GM12878 (cell line): ENCODE results near the gene TBKBP1. TPM values are rescaled to one million over a fixed set of nuclear protein-coding genes. Genes with fewer than 3 reads are reported as not detected.

Experiments used
- ATAC-seq: fragments of 200-7000 bp; cut with Tn5 transposase; 3 replicates; pipeline ENCODE4 v1.9.1; 2020; ENCODE audit warnings: mild to moderate bottlenecking, moderate library complexity
- BruUV-seq: library from RNA; stranded (reverse); fragments of 400-500 nt; replicated peaks from 2 replicates; lab custom pipeline; 2021; lab: Mats Ljungman, UMichigan
- CTCF ChIA-PET: fragments of 300-600 bp; sonication (Branson Sonifier 250); formaldehyde crosslinking; extraction: SDS; loops from one replicate; lab custom pipeline; 2021; ENCODE audit warnings: inconsistent platforms; lab: Yijun Ruan, JAX
- POLR2A ChIA-PET: fragments of 350-600 bp; formaldehyde crosslinking; extraction: SDS; loops from one replicate; lab custom pipeline; 2021; ENCODE audit warnings: inconsistent platforms; lab: Charles Lee
- RAD21 ChIA-PET: fragments of 300-600 bp; sonication (Branson Sonifier 250); formaldehyde crosslinking; loops from one replicate; lab custom pipeline; 2023; ENCODE audit warnings: antibody characterized with exemption; ENCODE audit not compliant: unreplicated experiment; lab: Charles Lee
- SMC1A ChIA-PET: fragments of 300-600 bp; sonication (Branson Sonifier 250); formaldehyde crosslinking; loops from one replicate; lab custom pipeline; 2023; ENCODE audit not compliant: unreplicated experiment, uncharacterized antibody; lab: Charles Lee
- DNase-seq: peaks from one replicate; pipeline ENCODE4 v3.0.0-alpha.2; 2011; ENCODE audit warnings: low read depth, low spot score
- FAIRE-seq: peaks from 3 replicates; lab custom pipeline; 2011; peaks lifted over from hg19 to GRCh38; lab: Jason Lieb, UNC
- H2AFZ ChIP-seq: 2 replicates; pipeline ENCODE4 v1.6.0; 2011; ENCODE audit warnings: low read depth, low read length, control low read depth; ENCODE audit not compliant: control insufficient read depth
- H3K27ac ChIP-seq: 2 replicates; pipeline ENCODE4 v1.5.1; 2011; ENCODE audit warnings: control low read depth; ENCODE audit not compliant: control insufficient read depth, insufficient read depth
- H3K27me3 ChIP-seq, 2 experiments: replicated peaks in 1 of 2; 2 replicates each; pipeline versions ENCODE4 v1.6.0 to v1.6.1; 2011; ENCODE audit warnings: low read length in 1 of 2; ENCODE audit not compliant: control insufficient read depth in 2 of 2, insufficient read depth in 2 of 2
- H3K36me3 ChIP-seq, 2 experiments: 2 replicates each; pipeline ENCODE4 v1.5.1; 2011; ENCODE audit warnings: low read length in 1 of 2; ENCODE audit not compliant: control insufficient read depth in 2 of 2, insufficient read depth in 2 of 2
- H3K4me1 ChIP-seq: 2 replicates; pipeline ENCODE4 v1.6.1; 2011; ENCODE audit warnings: mild to moderate bottlenecking, low read length, moderate library complexity, mixed read lengths; ENCODE audit not compliant: control insufficient read depth, insufficient read depth
- H3K4me2 ChIP-seq: 2 replicates; pipeline ENCODE4 v1.6.0; 2011; ENCODE audit warnings: control low read depth; ENCODE audit not compliant: control insufficient read depth, insufficient read depth
- H3K4me3 ChIP-seq: fragments of 200-600 bp; sonication (generic); 2 replicates; pipeline ENCODE4 v1.5.1; 2016
- H3K79me2 ChIP-seq: 2 replicates; pipeline ENCODE4 v1.6.0; 2011; ENCODE audit warnings: low read length; ENCODE audit not compliant: control insufficient read depth, insufficient read depth
- H3K9ac ChIP-seq: 2 replicates; pipeline ENCODE4 v1.8.0; 2011; ENCODE audit warnings: low read length, control low read depth, mixed read lengths; ENCODE audit not compliant: control insufficient read depth, insufficient read depth
- H3K9me3 ChIP-seq: replicated peaks from 3 replicates; pipeline ENCODE4 v1.5.1; 2011; ENCODE audit warnings: mild to moderate bottlenecking, low read length; ENCODE audit not compliant: control insufficient read depth, insufficient read depth
- H4K20me1 ChIP-seq: 2 replicates; pipeline ENCODE4 v1.6.0; 2011; ENCODE audit not compliant: control insufficient read depth, insufficient read depth
- DPF2 ChIP-seq: fragments of 450-650 bp; IDR thresholded peaks from 2 replicates; pipeline ENCODE4 v1.6.1; 2017; ENCODE audit warnings: mild to moderate bottlenecking
- IKZF1 ChIP-seq: fragments of 450-650 bp; conservative IDR thresholded peaks from 2 replicates; pipeline ENCODE4 v1.6.1; 2017; ENCODE audit warnings: antibody characterized with exemption, mild to moderate bottlenecking
- SPI1 ChIP-seq: IDR thresholded peaks from 2 replicates; pipeline ENCODE4 v1.6.1; 2011; ENCODE audit warnings: low read depth, mild to moderate bottlenecking, low read length, moderate library complexity, borderline replicate concordance; ENCODE audit not compliant: insufficient read depth
- WGBS: methylation state at CpG from one replicate; pipeline ENCODE4 v1.1.6; 2016; ENCODE audit warnings: low lambda C conversion rate; ENCODE audit not compliant: insufficient replicate concordance, insufficient coverage; ENCODE audit errors: missing lambda C conversion rate; 5-methylcytosine and 5-hydroxymethylcytosine counted together
- in situ Hi-C: fragments of 300-500 bp; cut with MboI; formaldehyde crosslinking; loops from 9 replicates; pipeline ENCODE4 v1.14.3; 2018; ENCODE audit warnings: mixed read lengths
- intact Hi-C: fragments of 100-400 bp; cut with micrococcal nuclease; formaldehyde crosslinking; loops from one replicate; pipeline ENCODE4 v1.14.2; 2022; ENCODE audit not compliant: unreplicated experiment
- polyA plus RNA-seq, 11 experiments: library from polyadenylated mRNA; depleted of rRNA in 4 of 11; unstranded in 6 of 11; stranded (reverse) in 5 of 11; fragments of >200 nt; fragmentation: Nextera tagmentation in 4 of 11; fragmentation: Illumina TruSeq in 1 of 11; extraction: Ambion mirVana in 4 of 11; extraction: Trizol in 1 of 11; gene quantifications; 1 replicate in 1 of 11; 2 replicates in 10 of 11; pipeline versions ENCODE4 v1.2.1 to v1.2.3, GENCODE V29; 2011 to 2016; ENCODE audit warnings: inconsistent platforms in 2 of 11, missing spikeins in 2 of 11, low read depth in 1 of 11
- total RNA-seq, 4 experiments: library from RNA; depleted of rRNA in 3 of 4; stranded (reverse); fragments of >200 nt in 3 of 4; fragmentation: Illumina TruSeq in 1 of 4; extraction: Trizol in 1 of 4; gene quantifications; 2 replicates each; pipeline versions ENCODE4 v1.2.1 to v1.2.3, GENCODE V29; 2013 to 2021
- TF ChIP-seq, protein P1 (sequence below): fragments of 450-650 bp; IDR thresholded peaks from 2 replicates; pipeline ENCODE4 v1.6.1; 2017; ENCODE audit warnings: mild to moderate bottlenecking, low read depth, inconsistent platforms; ENCODE audit not compliant: poor library complexity, severe bottlenecking

The TBKBP1 gene
- total and polyA plus RNA-seq, 10 of the 15 experiments (the other 5 are each of a cell fraction or from before 2014, with no cell fraction given) = 0.11 to 2.7 (median 0.74) TPM; not detected in 3

- ChIA-PET RAD21 (interaction anchor here (0.8 to 10.4 kb wide), 5 partner anchors 19 to 88 kb away, joined by 3 to 136 read pairs (median 10); partner anchors contain the start of gene TBKBP1), SMC1A (interaction anchor here (0.7 to 4.2 kb wide), 6 partner anchors 20 to 73 kb away, joined by 3 to 31 read pairs (median 8); no protein-coding TSS in a partner anchor), POLR2A (interaction anchor here (0.6 to 1.5 kb wide), 11 partner anchors 19 to 475 kb away, joined by 3 to 9 read pairs (median 3); partner anchors contain the start of gene KPNB1), CTCF (interaction anchor here (1.1 to 17.1 kb wide), 5 partner anchors 19 to 85 kb away, joined by 3 to 242 read pairs (median 6); partner anchors contain the start of gene OSBPL7)
- H3K79me2 ChIP-seq = peaks cover 57% of the 10 kb centered on the region
- H3K4me2 ChIP-seq = peak overlapping the region; percentile 63
- no peak for ATAC-seq
- H3K27me3 ChIP-seq = no peaks in the 10 kb centered on the region
- TF ChIP-seq, protein P1, sequence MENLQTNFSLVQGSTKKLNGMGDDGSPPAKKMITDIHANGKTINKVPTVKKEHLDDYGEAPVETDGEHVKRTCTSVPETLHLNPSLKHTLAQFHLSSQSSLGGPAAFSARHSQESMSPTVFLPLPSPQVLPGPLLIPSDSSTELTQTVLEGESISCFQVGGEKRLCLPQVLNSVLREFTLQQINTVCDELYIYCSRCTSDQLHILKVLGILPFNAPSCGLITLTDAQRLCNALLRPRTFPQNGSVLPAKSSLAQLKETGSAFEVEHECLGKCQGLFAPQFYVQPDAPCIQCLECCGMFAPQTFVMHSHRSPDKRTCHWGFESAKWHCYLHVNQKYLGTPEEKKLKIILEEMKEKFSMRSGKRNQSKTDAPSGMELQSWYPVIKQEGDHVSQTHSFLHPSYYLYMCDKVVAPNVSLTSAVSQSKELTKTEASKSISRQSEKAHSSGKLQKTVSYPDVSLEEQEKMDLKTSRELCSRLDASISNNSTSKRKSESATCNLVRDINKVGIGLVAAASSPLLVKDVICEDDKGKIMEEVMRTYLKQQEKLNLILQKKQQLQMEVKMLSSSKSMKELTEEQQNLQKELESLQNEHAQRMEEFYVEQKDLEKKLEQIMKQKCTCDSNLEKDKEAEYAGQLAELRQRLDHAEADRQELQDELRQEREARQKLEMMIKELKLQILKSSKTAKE = no peak
- TF ChIP-seq DPF2 (0 out of 2 replicates have a peak, but pooled peaks have one; percentile 12), IKZF1 (0 out of 2 replicates have a peak, but pooled peaks have one; percentile 26), SPI1 (peak; percentile 35; the same call in 1 of the 2 replicates)
- TF ChIP-seq, all 136 proteins: peak for 3
- Histone ChIP-seq H3K36me3 (no peaks in the 10 kb centered on the region), H3K9ac (no peak overlapping the region), H3K4me3 (peak overlapping the region; percentile 92), H3K4me1 (peaks cover 44% of the 10 kb centered on the region), H3K9me3 (no peaks in the 10 kb centered on the region), H4K20me1 (no peaks in the 10 kb centered on the region), H3K27ac (peak overlapping the region; percentile 84; the same call in 1 of the 2 replicates), H2AFZ (no peak overlapping the region)
- FAIRE-seq = no peak
- intact Hi-C loops = loop anchor here (10.0 kb wide), 1 partner anchor 82 kb away; no protein-coding TSS in a partner anchor
- BruUV-seq = no TSS peak
- DNase-seq = no peak
- in situ Hi-C loops = no loop called here
- WGBS = 57% methylated on average over 17 of the region's 17 CpGs
These were observed 42.8 kb downstream of the TBKBP1 start for GRCh38 chr17:47736501-47737495.
